Calu3 (cell line): ENCODE results near the gene MYO7A. TPM values are rescaled to one million over a fixed set of nuclear protein-coding genes. Genes with fewer than 3 reads are reported as not detected.

Experiments
- BruUV-seq: library from RNA; stranded (reverse); fragments of 400-500 nt; replicated peaks from 2 replicates; lab custom pipeline; 2021; lab: Mats Ljungman, UMichigan
- CTCF ChIA-PET: fragments of 300-600 bp; sonication (Branson Sonifier 250); formaldehyde crosslinking; loops from one replicate; lab custom pipeline; 2022; ENCODE audit warnings: antibody characterized with exemption; lab: Charles Lee
- DNase-seq: peaks from one replicate; pipeline ENCODE4 v3.0.0; 2022
- H3K27ac Mint-ChIP-seq: one replicate; pipeline ENCODE4 v1.8.0; 2022; ENCODE audit warnings: mixed read lengths; ENCODE audit not compliant: unreplicated experiment
- H3K27me3 Mint-ChIP-seq: one replicate; pipeline ENCODE4 v1.8.0; 2022; ENCODE audit warnings: mixed read lengths; ENCODE audit not compliant: unreplicated experiment
- H3K36me3 Mint-ChIP-seq: one replicate; pipeline ENCODE4 v1.8.0; 2022; ENCODE audit warnings: mild to moderate bottlenecking, moderate library complexity, mixed read lengths; ENCODE audit not compliant: insufficient read depth, unreplicated experiment
- H3K4me1 Mint-ChIP-seq: one replicate; pipeline ENCODE4 v1.8.0; 2022; ENCODE audit warnings: mild to moderate bottlenecking, low read depth, mixed read lengths; ENCODE audit not compliant: unreplicated experiment
- H3K4me3 Mint-ChIP-seq: one replicate; pipeline ENCODE4 v1.8.0; 2022; ENCODE audit warnings: mild to moderate bottlenecking, low read depth, moderate library complexity, mixed read lengths; ENCODE audit not compliant: unreplicated experiment
- H3K9me3 Mint-ChIP-seq: one replicate; pipeline ENCODE4 v1.8.0; 2022; ENCODE audit warnings: low read depth, mixed read lengths; ENCODE audit not compliant: unreplicated experiment
- intact Hi-C: fragments of 100-400 bp; cut with micrococcal nuclease; formaldehyde crosslinking; loops from one replicate; pipeline ENCODE4 v1.10.0; 2022; ENCODE audit not compliant: unreplicated experiment
- total RNA-seq: library from RNA; stranded (reverse); gene quantifications from 2 replicates; pipeline ENCODE4 v1.2.3, GENCODE V29; 2022
- TF ChIP-seq, protein P1 (sequence below): fragments of 200-600 bp; IDR thresholded peaks from one replicate; pipeline ENCODE4 v1.8.0; 2022; ENCODE audit warnings: antibody characterized with exemption; ENCODE audit not compliant: unreplicated experiment

Gene MYO7A
- total RNA-seq, 1 experiment from 2014 or later: 3.7 TPM

DNA sequence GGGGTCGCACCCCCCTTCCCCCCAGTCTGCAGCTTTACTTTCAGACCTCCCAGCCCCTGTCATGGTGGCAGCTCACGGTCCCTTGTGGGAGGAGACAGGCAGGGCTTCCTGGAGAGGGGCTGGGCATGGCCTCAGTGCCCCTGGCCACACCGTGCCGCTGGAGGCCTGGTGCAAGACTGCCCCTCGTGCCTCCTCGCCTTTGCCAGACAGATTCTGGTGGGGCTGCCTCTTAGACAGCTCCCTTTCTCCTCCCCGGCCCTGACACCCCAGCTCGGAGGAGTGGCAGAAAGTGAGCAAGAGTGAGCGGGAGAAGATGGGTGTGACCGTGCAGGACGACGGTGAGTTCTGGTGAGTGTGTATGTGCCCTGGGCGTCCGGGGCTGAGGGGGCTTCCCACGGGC, 12.1 kb upstream of the MYO7A start:
- TF ChIP-seq, protein P1, sequence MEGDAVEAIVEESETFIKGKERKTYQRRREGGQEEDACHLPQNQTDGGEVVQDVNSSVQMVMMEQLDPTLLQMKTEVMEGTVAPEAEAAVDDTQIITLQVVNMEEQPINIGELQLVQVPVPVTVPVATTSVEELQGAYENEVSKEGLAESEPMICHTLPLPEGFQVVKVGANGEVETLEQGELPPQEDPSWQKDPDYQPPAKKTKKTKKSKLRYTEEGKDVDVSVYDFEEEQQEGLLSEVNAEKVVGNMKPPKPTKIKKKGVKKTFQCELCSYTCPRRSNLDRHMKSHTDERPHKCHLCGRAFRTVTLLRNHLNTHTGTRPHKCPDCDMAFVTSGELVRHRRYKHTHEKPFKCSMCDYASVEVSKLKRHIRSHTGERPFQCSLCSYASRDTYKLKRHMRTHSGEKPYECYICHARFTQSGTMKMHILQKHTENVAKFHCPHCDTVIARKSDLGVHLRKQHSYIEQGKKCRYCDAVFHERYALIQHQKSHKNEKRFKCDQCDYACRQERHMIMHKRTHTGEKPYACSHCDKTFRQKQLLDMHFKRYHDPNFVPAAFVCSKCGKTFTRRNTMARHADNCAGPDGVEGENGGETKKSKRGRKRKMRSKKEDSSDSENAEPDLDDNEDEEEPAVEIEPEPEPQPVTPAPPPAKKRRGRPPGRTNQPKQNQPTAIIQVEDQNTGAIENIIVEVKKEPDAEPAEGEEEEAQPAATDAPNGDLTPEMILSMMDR: no peak
- Mint-ChIP-seq H3K4me1 (no peaks in the 10 kb centered on the region), H3K4me3 (no peak overlapping the region), H3K27ac (no peak overlapping the region), H3K27me3 (no peaks in the 10 kb centered on the region), H3K36me3 (no peaks in the 10 kb centered on the region), H3K9me3 (no peaks in the 10 kb centered on the region)
- CTCF ChIA-PET: interaction anchor here (1.5 kb wide), 1 partner anchor 8 kb away, joined by 6 read pairs; no protein-coding TSS in a partner anchor
- BruUV-seq: no TSS peak
- no peak for DNase-seq
- intact Hi-C loops: no loop called here

DNA sequence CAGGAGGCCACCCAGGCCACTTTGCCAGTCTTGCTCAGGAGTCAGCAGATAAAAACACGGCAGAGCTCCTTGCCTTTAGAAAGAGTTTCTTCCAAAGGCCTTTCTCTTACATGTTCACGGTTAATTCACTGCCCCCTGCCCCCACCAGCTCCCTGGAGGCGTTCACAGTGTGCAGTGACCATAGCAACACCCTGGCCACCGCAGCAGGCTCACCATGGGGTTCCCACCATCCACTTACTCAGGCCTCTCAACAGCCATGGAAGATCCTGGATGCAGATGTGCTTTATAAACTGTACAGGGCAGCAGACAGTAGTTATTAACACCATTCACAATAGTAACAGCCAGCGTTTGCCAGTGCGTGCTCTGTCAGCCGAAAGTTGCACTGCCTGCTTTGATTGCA, 10.6 kb upstream of the MYO7A start:
- Mint-ChIP-seq H3K27me3 (no peaks in the 10 kb centered on the region), H3K9me3 (no peaks in the 10 kb centered on the region), H3K4me3 (no peak overlapping the region), H3K36me3 (peaks cover 6% of the 10 kb centered on the region), H3K4me1 (no peaks in the 10 kb centered on the region), H3K27ac (no peak overlapping the region)
- CTCF ChIA-PET: no interaction called here
- intact Hi-C loops: no loop called here
- TF ChIP-seq, protein P1: no peak
- no TSS peak for BruUV-seq
- no peak for DNase-seq

DNA sequence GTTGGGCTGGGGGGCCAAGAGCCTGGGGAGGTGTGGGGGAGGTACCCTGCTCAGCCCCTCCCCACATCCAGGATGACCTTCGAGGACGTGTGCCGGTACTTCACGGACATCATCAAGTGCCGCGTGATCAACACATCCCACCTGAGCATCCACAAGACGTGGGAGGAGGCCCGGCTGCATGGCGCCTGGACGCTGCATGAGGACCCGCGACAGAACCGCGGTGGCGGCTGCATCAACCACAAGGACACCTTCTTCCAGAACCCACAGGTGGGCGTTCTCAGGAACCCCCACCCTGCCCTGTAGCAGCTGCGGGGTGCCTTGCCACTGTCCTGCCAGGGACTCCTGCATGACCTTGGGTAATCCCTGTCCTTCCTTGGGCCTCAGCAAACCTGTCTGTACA, 10.0 kb upstream of the MYO7A start:
- no peaks in the 10 kb centered on the region for H3K4me1 Mint-ChIP-seq
- peaks cover 6% of the 10 kb centered on the region for H3K36me3 Mint-ChIP-seq
- intact Hi-C loops: no loop called here
- no peak overlapping the region for H3K27ac Mint-ChIP-seq
- H3K4me3 Mint-ChIP-seq: no peak overlapping the region
- H3K27me3 Mint-ChIP-seq: no peaks in the 10 kb centered on the region
- DNase-seq: no peak
- TF ChIP-seq, protein P1: no peak
- CTCF ChIA-PET: interaction anchor here (0.6 kb wide), 1 partner anchor 36 kb away, joined by 3 read pairs; no protein-coding TSS in a partner anchor
- no peaks in the 10 kb centered on the region for H3K9me3 Mint-ChIP-seq
- BruUV-seq: no TSS peak

DNA sequence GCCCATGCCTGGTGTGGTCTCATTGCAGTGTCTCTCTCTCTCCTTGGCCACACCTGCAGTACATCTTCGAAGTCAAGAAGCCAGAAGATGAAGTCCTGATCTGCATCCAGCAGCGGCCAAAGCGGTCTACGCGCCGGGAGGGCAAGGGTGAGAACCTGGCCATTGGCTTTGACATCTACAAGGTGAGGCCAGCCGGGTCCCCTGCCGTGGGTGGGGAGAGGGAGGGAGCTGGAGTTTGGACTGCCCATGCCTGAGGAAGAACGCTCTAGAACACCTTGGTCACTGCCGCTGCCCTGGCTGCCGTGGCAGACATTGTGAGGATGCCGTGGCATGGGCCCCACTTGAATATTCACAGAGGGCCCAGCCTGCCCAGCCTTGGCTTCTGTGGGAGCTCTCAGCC, 9.1 kb upstream of the MYO7A start:
- H3K27ac Mint-ChIP-seq: no peak overlapping the region
- no TSS peak for BruUV-seq
- intact Hi-C loops: no loop called here
- CTCF ChIA-PET: no interaction called here
- no peaks in the 10 kb centered on the region for H3K9me3 Mint-ChIP-seq
- H3K4me3 Mint-ChIP-seq: no peak overlapping the region
- peaks cover 9% of the 10 kb centered on the region for H3K36me3 Mint-ChIP-seq
- H3K27me3 Mint-ChIP-seq: no peaks in the 10 kb centered on the region
- TF ChIP-seq, protein P1: no peak
- no peaks in the 10 kb centered on the region for H3K4me1 Mint-ChIP-seq
- DNase-seq: no peak
